ENCODE results near the gene PCDHB6.
"Not testable (repeated sequence)": the region's sequence is repeated elsewhere in the genome, so short reads cannot be mapped to it uniquely, and the experiment has no call there.

DNA sequence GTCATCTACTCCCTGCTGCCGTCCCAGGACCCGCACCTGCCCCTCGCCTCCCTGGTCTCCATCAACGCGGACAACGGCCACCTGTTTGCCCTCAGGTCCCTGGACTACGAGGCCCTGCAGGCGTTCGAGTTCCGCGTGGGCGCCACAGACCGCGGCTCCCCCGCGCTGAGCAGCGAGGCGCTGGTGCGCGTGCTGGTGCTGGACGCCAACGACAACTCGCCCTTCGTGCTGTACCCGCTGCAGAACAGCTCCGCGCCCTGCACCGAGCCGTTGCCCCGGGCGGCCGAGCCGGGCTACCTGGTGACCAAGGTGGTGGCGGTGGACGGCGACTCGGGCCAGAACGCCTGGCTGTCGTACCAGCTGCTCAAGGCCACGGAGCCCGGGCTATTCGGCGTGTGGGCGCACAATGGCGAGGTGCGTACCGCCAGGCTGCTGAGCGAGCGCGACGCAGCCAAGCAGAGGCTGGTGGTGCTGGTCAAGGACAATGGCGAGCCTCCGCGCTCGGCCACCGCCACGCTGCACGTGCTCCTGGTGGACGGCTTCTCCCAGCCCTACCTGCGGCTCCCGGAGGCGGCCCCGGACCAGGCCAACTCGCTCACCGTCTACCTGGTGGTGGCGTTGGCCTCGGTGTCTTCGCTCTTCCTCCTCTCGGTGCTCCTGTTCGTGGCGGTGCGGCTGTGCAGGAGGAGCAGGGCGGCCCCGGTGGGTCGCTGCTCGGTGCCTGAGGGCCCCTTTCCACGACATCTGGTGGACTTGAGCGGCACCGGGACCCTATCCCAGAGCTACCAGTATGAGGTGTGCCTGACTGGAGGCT lies 24.6 kb downstream of the PCDHB6 start:
- TF ChIP-seq, protein P1, sequence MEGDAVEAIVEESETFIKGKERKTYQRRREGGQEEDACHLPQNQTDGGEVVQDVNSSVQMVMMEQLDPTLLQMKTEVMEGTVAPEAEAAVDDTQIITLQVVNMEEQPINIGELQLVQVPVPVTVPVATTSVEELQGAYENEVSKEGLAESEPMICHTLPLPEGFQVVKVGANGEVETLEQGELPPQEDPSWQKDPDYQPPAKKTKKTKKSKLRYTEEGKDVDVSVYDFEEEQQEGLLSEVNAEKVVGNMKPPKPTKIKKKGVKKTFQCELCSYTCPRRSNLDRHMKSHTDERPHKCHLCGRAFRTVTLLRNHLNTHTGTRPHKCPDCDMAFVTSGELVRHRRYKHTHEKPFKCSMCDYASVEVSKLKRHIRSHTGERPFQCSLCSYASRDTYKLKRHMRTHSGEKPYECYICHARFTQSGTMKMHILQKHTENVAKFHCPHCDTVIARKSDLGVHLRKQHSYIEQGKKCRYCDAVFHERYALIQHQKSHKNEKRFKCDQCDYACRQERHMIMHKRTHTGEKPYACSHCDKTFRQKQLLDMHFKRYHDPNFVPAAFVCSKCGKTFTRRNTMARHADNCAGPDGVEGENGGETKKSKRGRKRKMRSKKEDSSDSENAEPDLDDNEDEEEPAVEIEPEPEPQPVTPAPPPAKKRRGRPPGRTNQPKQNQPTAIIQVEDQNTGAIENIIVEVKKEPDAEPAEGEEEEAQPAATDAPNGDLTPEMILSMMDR (IDR thresholded peaks at IDR 0.05) = not testable (repeated sequence)
- TF ChIP-seq EP300, POLR2A (IDR thresholded peaks at IDR 0.05): not testable (repeated sequence)
